DMS114 treated with DMSO at 0.1 percent for 48 hours (cell line): ENCODE measurements around the gene DNAJB6.

Source experiments
- DNase-seq: peaks from one replicate; lab custom pipeline; 2025; ENCODE audit not compliant: unreplicated experiment; lab: John Stamatoyannopoulos, UW

Gene DNAJB6

DNA sequence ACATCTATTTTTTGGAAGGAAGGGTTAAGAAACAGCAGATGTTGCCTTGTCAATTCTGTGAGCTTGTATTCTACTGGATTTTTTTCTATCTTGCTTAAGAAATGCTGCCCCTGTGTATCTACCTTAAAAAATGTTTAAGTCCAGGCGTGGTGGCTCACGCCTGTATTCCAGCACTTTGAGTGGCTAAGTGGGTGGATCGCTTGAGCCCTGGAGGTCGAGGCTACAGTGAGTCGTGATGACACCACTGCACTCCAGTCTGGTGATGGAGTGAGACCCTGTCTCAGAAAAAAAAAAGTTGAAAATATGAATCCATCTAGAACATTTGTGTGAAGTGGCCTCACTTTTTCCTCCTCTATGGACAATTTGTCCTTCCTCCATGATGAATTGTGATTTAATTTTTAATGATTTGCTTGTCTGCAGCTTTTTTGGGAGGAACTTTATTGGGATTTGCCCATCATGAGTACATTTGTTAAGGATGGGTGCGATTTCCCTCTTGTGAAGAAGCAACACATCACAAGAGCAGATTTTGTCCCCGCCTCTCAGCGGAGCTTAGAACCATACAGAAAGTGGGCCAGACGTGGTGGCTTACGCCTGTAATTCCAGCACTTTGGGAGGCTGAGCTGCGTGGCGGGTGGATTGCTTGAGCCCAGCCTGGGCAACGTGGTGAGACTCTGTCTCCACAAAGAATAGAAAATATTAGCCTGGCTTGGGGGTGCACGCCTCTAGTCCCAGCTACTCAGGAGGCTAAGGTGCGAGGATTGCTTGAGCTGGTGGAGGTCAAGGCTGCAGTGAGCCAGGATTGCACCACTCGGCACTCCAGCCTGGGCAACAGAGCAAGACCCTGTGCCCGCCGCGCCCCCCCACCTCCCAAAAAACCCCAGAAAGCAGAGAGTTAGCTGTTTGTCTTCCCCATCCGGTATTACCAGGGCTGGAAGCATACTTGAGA lies 57.7 kb downstream of the DNAJB6 start:
- DNase-seq = no peak

DNA sequence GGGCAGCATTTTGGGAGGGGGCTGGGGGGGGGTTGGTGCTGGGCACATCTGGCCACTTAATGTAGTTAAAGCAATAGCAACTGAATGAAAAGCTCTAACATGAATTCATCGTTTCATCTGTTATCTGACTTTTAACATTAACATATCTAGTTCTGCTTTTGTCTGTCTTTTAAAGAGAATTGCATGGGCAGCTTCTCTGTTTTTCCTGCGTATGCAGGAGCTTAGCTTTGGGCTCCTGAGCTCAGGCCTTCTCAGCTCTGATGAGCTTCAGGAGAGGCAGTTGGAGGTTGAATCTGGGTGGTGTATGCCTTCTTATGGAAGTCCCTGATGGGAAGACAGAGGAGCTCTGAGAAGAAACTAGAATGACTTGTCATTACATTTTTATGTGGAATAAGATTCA lies 58.4 kb downstream of the DNAJB6 start:
- DNase-seq = no peak

DNA sequence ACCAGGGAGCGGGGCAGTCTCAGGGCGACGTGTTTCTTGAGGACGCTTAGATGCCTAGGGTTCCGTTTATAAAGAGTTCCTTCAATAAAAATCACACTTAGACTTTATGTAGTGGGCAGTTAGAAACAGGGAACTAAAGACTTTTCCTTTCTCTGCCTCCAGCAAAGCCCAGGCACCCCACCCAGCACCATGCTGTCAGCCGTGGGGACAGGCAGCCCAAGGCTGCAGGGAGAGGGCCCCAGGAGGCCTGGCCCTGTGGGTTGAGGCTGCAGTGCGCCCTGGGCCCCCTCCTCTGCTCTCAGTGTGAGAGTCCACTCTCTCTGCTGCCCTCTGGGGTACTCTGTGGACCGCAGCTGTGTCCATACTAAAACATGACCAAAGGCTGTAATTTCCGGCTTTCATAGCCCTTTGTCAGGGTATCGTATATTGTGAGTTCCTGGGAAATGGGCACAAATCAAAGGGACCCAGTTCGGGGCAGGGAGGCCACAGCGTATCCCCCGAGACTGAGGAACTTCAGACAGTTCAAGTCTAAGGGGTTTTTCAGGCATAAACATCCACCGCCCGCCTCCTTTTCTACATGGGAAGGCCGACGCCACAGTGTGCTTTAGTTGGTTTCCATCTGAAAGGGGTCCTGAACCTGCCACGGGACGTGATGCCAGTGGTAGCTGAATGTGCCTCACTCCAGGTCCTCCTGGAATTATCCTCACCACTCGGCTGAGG lies 59.7 kb downstream of the DNAJB6 start:
- DNase-seq = no peak

DNA sequence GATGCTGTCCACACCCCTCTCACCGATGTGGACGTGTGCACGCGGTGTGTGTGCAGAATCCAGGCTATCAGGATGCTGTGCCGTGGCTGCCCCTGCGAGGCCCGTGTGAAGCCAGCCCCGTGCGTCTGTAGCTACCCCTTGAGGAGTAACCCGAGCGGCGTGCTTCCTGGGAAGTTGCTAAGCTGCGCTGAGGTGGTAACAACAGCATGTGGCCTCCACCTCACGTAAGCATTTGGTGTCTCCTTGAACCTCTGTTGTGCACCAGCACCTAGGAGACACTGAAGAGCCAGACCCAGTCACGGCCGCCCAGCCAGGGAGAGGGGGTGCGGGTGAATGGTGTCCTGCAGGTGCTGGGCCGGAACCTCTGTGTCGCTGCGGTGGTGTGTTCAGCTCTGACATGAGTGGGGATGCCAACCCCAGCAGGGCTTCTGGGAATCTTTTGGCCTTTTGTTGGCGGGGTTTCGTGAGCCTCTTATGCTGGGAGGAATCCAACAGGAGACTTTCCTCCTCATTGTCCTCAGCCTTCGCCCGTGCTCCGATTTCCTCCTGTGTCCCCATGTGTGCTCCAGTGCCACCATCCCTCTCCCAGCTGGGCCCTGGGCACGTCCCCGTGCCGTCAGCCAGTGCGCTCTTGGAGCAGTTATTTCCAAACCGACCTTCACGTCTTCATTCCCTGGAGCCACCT lies 60.4 kb downstream of the DNAJB6 start:
- DNase-seq = no peak

DNA sequence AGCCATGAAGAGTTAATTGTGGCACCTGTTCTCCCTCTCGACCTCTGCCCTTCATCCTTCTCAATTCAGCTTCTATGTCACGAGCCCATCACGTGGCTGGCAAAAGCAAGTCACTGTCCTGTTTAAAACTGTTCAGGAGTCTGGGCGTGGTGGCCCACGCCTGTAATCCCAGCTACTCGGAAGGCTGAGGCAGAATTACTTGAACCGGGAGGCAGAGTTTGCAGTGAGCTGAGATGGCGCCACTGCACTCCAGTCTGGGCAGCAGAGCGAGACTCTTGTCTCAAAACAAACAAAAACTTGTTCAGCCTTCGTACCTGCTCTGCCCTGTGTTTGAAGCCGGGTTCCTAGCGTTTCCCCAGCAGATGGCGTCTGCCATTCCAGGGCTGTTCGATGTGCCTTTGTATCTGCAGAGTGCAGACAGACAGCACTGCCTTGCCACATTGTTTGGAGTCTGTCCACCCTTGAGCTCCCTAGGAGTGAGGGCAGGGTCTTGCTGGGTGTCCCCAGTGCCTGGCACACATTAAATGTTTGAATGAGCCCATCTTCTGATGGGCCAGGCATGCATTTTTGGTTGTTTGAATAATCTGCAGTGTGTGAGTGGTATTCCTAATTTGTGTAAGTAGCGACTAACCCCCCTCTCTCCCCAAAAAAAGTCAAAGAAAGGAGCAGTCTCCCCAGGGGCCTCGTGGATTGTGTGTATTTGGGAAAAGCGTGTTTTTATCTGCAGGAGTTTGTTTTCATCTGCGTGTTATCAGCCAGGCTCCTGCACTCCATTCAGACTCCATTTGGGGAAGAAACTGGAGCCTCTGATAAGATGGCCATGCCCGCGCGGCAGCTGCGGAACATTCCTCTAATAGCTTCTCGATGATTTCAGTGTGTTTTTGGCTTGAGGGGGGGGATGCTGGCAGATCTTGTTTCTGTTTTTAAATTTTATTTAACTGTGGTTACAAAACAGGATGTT lies 61.2 kb downstream of the DNAJB6 start:
- peak; percentile 9 for DNase-seq

DNA sequence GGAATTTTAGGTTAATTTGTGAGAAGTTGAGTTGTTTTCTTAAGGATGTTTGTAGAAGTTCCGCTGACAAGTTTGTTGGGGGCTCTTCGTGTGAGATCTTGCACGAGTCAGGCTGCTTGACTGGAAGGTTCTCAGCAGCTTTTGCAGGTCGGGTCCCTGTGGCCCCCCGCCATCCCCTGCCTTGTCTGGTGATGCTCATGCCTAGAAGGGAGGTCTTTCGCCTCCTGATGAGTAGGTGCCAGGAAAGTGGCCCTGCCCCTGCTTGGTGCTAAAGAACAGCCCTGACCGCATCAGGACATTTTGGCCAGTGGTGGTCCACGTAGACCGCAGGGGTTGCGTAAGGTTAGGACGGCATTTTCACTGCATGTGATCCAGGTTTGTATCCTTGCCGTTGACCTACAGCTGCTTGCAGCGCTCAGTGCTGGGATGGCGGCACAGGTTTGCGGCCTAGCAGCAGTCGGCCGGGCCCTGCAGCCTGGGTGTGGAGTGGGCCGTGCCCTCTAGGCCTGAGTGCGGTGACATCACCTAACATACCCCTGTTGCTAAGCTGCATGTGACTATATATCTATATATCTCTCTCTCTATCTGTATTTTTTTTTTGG lies 62.4 kb downstream of the DNAJB6 start:
- no peak for DNase-seq

DNA sequence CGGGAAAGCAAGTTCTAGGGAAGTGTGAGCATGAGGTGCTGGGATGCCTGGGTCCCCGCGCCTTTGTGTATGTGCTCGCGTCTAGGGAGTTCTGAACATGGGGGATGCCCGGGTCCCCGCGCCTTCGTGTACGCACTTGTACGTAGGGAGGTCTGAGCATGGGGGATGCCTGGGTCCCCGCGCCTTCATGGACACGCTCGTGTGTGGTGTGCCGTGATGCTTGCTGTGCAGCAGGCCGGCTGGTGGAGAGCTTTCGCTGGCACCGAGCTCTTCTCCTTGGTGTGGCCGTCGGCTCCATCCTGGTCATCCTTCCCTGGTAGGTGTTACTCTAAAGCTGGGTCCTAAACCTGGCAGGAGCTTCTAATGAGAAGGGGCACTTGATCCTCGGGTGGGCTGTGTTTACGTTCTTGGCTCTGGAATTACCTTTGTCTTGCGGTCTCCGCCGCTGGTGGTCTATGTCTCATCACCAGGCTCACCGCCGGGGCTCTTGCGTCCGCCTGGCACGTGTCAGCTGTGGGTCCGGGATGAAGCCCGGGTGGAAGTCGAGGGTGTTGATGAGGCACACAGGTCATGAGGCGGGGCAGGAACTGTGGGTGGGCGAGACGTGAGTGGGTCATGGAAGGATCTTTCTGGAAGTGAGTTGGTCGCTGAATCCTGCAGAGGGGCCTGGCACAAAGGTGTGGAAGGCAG lies 63.5 kb downstream of the DNAJB6 start:
- DNase-seq = no peak

DNA sequence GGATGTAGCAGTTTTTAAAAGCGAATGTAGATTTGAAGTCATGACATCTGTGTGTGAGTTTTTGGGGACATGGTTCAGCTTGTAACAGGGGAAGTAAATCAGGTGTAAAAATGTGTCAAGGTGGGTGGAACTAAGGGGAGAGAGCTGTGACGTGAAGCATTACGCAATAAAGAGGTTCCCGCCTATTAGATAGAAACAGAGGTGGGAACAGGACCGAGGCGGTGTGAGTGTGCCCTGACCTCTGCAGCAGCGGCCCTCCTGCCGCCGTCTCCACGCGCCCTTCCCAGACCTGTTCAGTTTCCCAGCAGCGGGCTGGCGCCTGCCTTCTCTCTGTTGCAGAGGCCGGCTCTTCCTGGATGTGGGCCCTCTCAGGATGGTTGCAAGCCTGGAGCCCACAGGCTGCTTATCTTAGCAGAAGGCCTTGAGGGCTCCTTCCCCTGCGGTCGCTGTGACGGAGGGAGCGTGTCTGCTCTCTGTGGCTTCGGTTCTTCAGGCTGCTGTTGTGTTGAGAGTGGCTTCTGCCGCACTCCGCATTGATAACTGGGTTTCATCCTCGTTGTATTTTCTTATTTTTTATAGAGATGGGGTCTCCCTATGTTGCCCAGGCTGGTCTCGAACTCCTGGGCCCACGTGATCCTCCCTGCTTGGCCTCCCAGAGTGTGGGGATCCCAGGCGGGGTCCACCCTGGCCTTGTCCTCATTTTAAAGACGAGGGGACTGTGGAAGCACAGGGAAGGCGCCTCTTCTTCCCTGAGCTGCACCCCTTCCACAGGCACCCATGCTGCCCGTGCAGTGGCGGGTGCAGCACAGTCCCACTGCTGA lies 65.0 kb downstream of the DNAJB6 start:
- DNase-seq = no peak

DNA sequence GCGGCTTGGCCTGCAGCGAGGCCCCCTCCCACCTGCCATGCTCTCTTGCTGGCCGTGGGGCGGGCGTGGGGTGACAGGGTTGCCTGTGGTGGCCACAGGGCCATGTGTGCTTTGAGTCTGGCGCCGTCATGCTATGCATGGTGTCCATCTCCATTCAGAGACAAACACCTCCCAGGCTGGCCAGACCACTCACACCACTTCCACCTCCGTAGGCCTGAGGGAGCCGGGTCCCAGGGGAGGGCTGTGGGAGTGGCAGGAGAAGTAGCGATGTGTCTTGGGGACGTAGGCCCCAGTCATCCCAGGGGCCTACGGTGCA lies 65.5 kb downstream of the DNAJB6 start:
- no peak for DNase-seq

DNA sequence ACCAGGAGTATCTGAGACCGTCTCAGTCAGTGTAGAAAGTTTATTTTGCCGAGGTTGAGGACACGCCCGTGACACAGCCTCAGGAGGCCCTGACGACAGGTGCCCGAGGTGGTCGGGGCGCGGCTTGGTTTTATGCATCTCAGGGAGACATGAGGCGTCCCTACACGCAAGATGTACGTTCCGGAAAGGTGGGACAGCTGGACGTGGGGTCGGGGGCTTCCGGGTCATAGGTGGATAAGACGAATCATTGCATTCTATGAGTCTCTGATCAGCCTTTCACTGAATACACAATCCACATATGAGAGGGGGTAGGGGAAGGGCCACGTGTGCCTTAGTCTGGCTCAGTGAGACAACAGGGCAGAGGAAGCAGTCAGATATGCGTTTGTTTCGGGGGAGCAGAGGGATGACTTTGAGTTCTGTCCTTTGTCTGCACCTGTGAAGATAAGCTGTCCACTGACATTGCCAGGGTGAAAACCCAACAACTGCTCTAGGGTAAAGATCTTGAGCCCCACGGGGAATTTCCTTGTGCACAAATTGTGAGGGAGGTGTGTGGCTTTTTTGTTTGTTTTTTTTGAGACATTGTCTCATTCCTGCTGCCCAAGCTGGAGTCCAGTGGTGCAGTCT lies 66.2 kb downstream of the DNAJB6 start:
- DNase-seq = no peak

DNA sequence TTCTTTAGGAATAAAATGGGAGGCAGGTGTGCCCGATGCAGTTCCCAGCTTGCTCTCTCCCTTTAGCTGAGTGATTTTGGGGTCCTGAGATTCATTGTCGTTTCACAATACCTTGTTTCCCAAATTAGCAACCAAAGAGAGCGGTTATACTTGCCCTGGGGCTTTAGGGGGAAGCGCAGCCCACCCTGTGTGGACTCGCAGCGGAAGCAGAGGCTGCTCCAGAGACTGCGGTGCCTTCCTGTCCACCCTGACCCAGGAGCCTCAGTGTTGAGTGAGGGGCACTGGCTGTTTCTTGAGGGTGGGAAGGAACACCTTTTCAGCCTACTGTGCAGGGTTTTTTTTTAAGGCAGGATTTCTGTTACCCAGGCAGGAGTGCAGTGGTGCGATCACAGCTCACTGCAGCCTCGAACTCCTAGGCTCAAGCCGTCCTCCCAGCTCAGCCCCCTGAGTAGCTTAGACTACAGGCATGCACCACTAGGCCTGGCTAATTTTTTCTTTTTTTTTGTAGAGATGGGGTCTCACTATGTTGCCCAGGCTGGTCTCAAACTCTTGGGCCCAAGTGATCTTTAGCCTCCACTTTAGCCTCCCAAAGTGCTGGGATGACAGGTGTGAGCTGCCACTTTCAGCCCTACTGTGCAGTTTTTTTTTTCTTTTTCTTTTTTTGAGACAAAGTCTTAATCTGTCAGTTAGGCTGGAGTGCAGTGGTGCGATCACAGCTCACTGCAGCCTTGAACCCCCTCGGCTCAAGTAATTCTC lies 67.0 kb downstream of the DNAJB6 start:
- DNase-seq = no peak

DNA sequence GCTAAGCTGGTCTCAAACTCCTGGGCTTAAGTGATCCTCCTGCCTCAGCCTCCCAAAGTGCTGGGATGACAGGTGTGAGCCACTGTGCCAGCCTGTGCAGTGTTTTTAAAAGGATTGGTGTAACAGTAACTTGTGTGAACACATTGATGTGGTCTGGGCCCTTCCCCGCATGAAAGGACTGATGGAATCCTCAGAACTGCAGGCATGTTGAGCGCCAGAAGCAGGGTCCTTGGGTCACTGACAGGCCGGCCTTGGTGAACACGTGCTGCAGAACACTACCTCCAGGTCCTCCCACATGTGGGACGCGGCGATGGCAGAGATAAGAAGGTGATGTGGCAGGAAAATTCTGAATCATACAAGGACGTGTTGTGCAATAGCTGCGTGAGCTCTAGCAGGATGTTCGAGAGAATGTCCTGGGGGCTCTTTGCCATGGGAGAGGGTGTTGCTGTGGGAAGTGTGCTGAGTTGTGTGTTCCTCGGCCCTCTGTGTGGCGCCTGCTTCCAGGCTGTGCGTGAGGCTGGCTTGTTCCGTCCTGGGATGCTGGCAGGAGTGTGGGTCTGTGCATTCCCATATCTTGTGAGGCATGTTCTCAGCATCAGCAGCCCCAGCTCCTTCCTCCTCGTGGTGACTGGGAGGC lies 68.2 kb downstream of the DNAJB6 start:
- no peak for DNase-seq

DNA sequence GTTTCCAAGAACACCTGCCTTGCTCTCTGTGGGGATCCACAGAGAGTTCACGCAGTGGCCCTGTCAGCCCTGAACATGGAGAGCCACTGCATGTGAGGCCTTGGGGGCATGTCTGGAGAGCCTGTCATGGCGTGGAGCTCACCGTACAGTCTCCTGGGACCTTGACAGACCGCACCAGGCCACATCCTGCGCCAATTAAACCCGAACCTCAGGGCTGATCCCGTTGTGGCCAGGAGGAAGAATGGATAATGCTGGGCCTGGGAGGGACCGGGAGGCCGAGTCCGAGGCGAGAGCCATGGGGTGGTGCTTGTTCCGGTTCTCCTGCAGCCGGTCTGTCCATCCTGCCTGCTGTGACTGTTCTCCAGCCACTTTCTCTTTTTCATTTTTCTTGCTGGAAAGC lies 68.7 kb downstream of the DNAJB6 start:
- DNase-seq = no peak

DNA sequence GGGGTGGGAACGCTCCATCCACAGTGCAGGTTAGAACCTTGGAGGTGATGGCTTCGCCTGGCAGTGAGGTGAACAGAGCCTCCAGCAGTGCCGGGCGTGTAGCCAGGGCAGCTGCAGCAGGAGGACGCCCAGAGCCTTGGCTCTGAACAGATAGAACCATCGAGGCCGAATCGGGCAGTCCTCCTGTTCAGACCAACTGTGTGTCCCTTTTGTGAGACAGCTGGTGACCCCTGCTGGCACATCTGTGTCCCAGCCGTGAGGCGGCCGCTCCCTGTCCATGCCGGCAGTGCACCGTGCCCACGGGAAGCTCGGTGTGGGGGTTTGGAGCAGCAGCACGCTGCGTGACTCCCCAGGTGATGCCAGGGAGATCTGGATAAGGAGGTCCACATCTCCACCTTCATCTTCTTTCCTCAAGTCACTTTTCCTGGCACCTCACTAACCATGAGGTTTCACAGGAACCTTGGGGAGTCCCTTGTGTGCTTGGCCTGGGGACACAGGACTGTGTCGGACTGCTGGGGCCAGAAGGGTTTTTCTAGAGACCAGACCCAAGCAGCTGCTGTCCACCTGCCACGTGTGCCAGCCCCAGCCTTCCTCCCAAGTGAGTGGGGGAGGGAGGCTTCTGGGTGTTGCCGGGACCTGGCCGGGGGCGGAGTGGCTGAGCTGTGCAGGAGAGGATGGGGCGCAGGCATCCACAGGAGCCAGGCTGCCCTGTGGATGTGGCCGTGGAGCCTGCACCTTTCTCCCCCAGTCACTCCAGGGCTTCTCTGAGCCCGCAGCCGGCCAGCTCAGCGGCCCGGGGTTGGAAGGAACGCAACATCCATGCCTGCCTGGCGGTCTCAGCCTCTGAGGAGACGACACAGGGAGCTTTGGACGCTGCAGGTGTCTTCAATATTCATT lies 69.4 kb downstream of the DNAJB6 start:
- no peak for DNase-seq

DNA sequence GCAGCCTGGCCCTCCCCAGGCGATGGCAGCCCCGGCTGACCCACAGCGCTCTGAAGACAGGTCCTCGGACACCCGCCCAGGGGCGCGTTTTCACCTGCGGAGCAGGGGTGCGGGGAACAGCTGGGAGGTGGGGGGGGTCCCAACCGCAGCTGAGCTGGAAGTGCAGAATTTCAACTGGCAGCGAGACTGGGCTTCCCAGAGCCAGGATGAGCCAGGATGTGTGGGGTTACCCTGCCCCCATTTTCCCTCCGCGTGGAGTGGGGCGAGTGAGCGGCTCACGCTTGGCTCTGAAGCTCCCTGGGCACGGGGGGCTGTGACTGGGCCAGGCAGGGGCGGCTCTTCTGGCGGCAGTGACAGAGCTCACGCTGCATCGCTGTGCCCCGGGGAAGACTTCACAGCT lies 70.2 kb downstream of the DNAJB6 start:
- DNase-seq = no peak

DNA sequence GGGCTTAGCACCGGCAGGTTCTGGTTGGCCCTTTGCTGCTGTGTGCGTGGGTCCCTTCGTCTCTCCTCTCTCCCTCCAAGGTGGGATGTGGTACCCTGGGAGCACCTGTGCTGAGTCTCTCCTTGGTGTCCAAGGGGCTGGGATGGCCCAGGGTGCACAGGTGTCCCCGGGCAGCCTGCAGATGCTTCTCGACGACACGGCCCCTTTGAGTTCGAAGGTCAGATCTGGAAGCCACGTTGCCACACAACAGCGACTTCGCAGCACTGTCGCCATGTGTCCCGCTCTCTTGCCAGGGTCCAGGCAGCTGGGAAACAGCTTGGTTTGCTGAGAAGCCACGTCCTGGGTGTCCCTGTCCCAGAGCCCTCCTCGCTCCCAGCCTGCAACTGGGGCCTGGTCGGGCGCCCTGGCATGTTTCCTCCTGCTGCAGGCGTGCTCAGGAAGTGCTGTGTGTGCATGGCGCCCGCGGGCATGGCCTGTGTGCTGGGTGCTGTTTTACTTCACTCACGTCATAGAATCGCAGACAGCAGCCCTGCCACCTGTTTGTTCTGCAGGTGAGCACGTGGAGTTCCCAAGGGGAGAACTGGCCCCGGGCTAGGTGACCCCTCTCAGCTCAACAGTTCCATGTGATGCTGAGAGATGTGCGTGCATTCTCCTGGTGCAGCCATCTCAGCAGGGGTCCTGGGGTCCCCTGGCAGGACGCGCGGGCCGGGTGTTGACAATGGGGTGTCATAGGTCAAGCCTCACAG lies 70.9 kb downstream of the DNAJB6 start:
- no peak for DNase-seq
